Neuronal stem cell (in vitro differentiated cells): ENCODE results near the gene VDAC2.
A peak's percentile ranks its signal among the peaks of the same experiment; 100 is the strongest.

Experiments
- DNase-seq: peaks from one replicate; pipeline ENCODE4 v3.0.0-alpha.2; 2013; ENCODE audit warnings: low spot score
- H2AFZ ChIP-seq: one replicate; pipeline ENCODE4 v1.6.1; 2013; ENCODE audit warnings: mild to moderate bottlenecking, low read length, inconsistent platforms
- H2AK5ac ChIP-seq: 2 replicates; pipeline ENCODE4 v1.6.1; 2013; ENCODE audit warnings: low read depth, mild to moderate bottlenecking, inconsistent platforms, low read length, moderate library complexity, mixed read lengths
- H2BK120ac ChIP-seq: 2 replicates; pipeline ENCODE4 v1.6.1; 2013; ENCODE audit warnings: low read depth, mild to moderate bottlenecking, inconsistent platforms, low read length, moderate library complexity, mixed read lengths
- H2BK12ac ChIP-seq: one replicate; pipeline ENCODE4 v1.6.1; 2013; ENCODE audit warnings: low read length, inconsistent platforms
- H2BK15ac ChIP-seq: 2 replicates; pipeline ENCODE4 v1.6.1; 2013; ENCODE audit warnings: mild to moderate bottlenecking, low read length, inconsistent platforms, mixed read lengths
- H2BK5ac ChIP-seq: one replicate; pipeline ENCODE4 v1.6.1; 2013; ENCODE audit warnings: inconsistent platforms, mild to moderate bottlenecking, low read length, moderate library complexity
- H3K14ac ChIP-seq: one replicate; pipeline ENCODE4 v1.6.1; 2013; ENCODE audit warnings: low read length, inconsistent platforms
- H3K18ac ChIP-seq: 2 replicates; pipeline ENCODE4 v1.6.1; 2013; ENCODE audit warnings: low read length, inconsistent platforms
- H3K23ac ChIP-seq: 2 replicates; pipeline ENCODE4 v1.6.1; 2013; ENCODE audit warnings: low read depth, mild to moderate bottlenecking, mixed read lengths, low read length, inconsistent platforms; ENCODE audit not compliant: poor library complexity
- H3K27ac ChIP-seq: replicated peaks from 3 replicates; pipeline ENCODE4 v1.5.1; 2013; ENCODE audit warnings: low read length, inconsistent platforms
- H3K27me3 ChIP-seq, 3 experiments: 2 replicates each; pipeline ENCODE4 v1.6.1; 2013; ENCODE audit warnings: low read length in 3 of 3, mild to moderate bottlenecking in 2 of 3, inconsistent platforms in 1 of 3, low read depth in 1 of 3, mixed read lengths in 1 of 3, moderate library complexity in 1 of 3; ENCODE audit not compliant: control insufficient read depth in 3 of 3, insufficient read depth in 3 of 3
- H3K36me3 ChIP-seq, 2 donors: replicated peaks in 1 of 2; 2 replicates each; pipeline ENCODE4 v1.6.1; 2013; ENCODE audit warnings: low read length in 2 of 2; ENCODE audit not compliant: control insufficient read depth in 2 of 2, insufficient read depth in 2 of 2
- H3K4ac ChIP-seq: 2 replicates; pipeline ENCODE4 v1.6.1; 2013; ENCODE audit warnings: inconsistent platforms, mild to moderate bottlenecking, low read length, moderate library complexity
- H3K4me1 ChIP-seq, 2 donors: 1 replicate in 1 of 2; 2 replicates in 1 of 2; pipeline ENCODE4 v1.6.1; 2013; ENCODE audit warnings: low read length in 2 of 2, low read depth in 1 of 2; ENCODE audit not compliant: control insufficient read depth in 2 of 2, insufficient read depth in 1 of 2
- H3K4me2 ChIP-seq: one replicate; pipeline ENCODE4 v1.6.1; 2013; ENCODE audit warnings: mild to moderate bottlenecking, low read length, inconsistent platforms; ENCODE audit not compliant: insufficient read depth, poor library complexity, severe bottlenecking
- H3K4me3 ChIP-seq, 2 donors: 2 replicates each; pipeline ENCODE4 v1.5.1; 2013; ENCODE audit warnings: low read length in 2 of 2, mild to moderate bottlenecking in 2 of 2, inconsistent platforms in 1 of 2, moderate library complexity in 1 of 2
- H3K79me1 ChIP-seq: one replicate; pipeline ENCODE4 v1.6.1; 2013; ENCODE audit warnings: low read depth, mild to moderate bottlenecking, inconsistent platforms, low read length, moderate library complexity
- H3K9ac ChIP-seq: one replicate; pipeline ENCODE4 v1.6.1; 2013; ENCODE audit warnings: mild to moderate bottlenecking, low read depth, low read length, inconsistent platforms; ENCODE audit not compliant: poor library complexity
- H3K9me3 ChIP-seq, 2 donors: replicated peaks in 1 of 2; 2 replicates each; pipeline versions ENCODE3 to v1.6.1; 2013; ENCODE audit warnings: low read length in 2 of 2, mild to moderate bottlenecking in 2 of 2, inconsistent platforms in 1 of 2, low read depth in 1 of 2, mixed read lengths in 1 of 2, moderate library complexity in 1 of 2; ENCODE audit not compliant: control insufficient read depth in 2 of 2, insufficient read depth in 1 of 2
- H4K8ac ChIP-seq: one replicate; pipeline ENCODE4 v1.6.1; 2013; ENCODE audit warnings: low read depth, mild to moderate bottlenecking, inconsistent platforms, low read length, moderate library complexity
- H4K91ac ChIP-seq: one replicate; pipeline ENCODE4 v1.6.1; 2013; ENCODE audit warnings: low read length, low read depth, mild to moderate bottlenecking, inconsistent platforms; ENCODE audit not compliant: poor library complexity
- WGBS, 2 donors: extraction: QIAGEN DNeasy Blood & Tissue Kit; methylation state at CpG; one replicate each; pipeline ENCODE4 v1.1.7; 2013; ENCODE audit warnings: missing lambda C conversion rate in 2 of 2, mixed read lengths in 1 of 2; ENCODE audit not compliant: insufficient read length in 2 of 2, insufficient replicate concordance in 1 of 2; ENCODE audit errors: extremely low coverage in 2 of 2; 5-methylcytosine and 5-hydroxymethylcytosine counted together

VDAC2 gene

DNA sequence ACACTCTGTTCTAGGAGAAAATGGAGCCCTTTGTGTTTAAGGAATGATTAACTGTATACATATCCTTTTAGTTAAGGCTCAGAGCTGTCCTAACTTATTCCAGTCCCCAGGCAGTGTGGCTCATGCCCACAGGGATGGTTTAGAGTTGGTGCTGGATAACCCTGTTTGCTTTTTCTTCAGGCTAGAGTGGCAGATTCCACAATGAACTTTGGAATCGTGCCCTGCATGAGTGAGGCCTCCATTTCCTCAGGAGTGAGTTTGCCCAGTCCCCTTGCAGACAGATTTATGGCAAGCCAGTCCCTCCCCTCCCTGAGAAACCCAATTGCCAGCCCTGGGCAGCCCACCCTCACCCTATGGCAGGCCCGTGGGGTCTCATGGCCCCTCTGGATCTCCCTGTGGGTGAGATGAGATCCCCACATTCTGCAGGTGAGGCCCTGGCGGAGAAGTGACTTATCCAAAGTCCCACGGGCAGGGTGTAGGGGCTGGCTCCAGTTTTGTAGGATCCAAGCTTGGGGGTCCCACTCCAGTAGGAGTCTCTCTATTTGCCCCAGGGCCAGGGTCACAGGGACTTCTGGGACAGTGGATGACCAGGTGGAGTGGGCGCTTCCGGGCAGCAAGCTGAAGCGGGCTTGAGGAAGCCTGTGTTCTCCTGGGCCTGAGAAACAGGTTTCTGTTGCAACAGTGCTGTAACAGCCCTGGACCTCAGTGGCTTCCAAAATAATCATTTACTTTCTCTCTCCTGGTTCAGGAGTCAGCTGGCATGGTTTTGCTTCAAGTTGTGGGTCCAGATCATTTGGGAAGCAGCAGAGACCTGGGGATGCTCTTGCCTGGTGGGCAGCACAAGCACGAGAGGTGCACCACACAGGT is 34.1 kb downstream of the VDAC2 start:
- H2BK12ac ChIP-seq, result no peak overlapping the region
- H2AFZ ChIP-seq, result no peak overlapping the region
- H3K27me3 ChIP-seq, result peaks cover 0 to 9% (median 0%) of the 10 kb centered on the region in 3 experiments
- no peak overlapping the region for H4K8ac ChIP-seq
- H3K4ac ChIP-seq, result no peak overlapping the region
- peak overlapping the region; percentile 61 for H3K18ac ChIP-seq
- no peak overlapping the region for H2BK120ac ChIP-seq
- no peaks in the 10 kb centered on the region for H3K36me3 ChIP-seq
- no peaks in the 10 kb centered on the region for H3K9me3 ChIP-seq
- no peak overlapping the region for H3K9ac ChIP-seq
- no peak overlapping the region for H2BK15ac ChIP-seq
- DNase-seq, result no peak
- no peak overlapping the region for H2AK5ac ChIP-seq
- no peak overlapping the region for H3K14ac ChIP-seq
- peak overlapping the region in 1 of 2 donors; percentile 4 for H3K4me3 ChIP-seq
- H2BK5ac ChIP-seq, result no peak overlapping the region
- H3K4me2 ChIP-seq, result no peak overlapping the region
- H4K91ac ChIP-seq, result no peak overlapping the region
- peaks cover 0 to 2% of the 10 kb centered on the region in 2 donors for H3K4me1 ChIP-seq
- no peaks in the 10 kb centered on the region for H3K79me1 ChIP-seq
- no CpG with 5 or more reads among the region's 8 CpGs for WGBS, 2 donors
- H3K27ac ChIP-seq, result no peak overlapping the region
- no peak overlapping the region for H3K23ac ChIP-seq

DNA sequence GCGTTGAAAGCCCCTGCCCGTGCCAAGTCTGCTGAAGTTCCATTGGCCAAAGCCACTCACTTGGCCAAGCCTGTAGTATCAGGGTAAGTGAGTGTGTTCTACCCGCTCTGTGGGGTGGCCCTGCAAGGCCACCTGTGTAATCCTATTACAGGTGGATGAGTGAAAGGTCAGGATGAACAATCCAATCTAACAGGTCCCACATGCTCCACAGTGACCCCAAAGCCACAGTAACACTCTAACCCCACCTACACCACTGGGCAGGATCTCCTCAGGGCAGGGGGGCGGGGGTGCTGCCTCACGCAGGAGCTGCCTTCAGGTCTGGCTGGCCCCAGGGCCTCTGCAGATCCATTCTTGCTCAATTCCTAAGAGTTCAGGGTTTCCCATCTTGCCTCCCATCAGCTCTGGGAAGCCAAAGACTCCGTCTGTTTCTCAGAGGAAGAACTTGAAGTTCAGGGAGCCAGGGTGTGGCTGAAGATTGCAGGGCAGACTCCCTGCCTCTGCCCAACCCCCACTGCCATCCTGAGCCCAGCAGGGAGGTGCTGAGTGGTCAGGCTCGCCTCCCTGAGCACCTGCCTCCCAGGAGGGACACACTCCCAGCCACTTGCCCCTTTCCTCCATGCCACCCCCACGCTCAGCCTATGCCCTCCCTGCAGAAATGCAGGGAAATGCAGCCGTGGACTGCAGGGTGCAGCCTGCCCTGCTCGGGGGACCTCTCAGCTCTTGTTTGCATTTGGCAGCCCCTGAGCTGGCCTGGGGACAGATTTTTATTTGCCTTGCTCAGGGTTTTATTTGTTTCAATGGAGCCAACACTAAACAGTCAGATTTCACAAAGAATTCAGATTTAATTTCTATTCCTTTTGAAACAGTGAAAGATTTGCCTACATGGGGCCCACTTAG is 35.0 kb downstream of the VDAC2 start:
- Histone ChIP-seq H3K4ac (no peak overlapping the region), H3K23ac (no peak overlapping the region), H3K27ac (no peak overlapping the region), H3K4me2 (no peak overlapping the region), H3K4me1 (peaks cover 0 to 2% of the 10 kb centered on the region in 2 donors), H2BK120ac (no peak overlapping the region), H3K79me1 (no peaks in the 10 kb centered on the region), H3K9ac (peak overlapping the region; percentile 9), H3K14ac (no peak overlapping the region), H2AFZ (no peak overlapping the region), H3K4me3 (no peak overlapping the region), H3K27me3 (peaks cover 0 to 4% (median 0%) of the 10 kb centered on the region in 3 experiments), H2BK12ac (no peak overlapping the region), H3K18ac (no peak overlapping the region), H4K91ac (no peak overlapping the region), H3K9me3 (no peaks in the 10 kb centered on the region), H4K8ac (no peak overlapping the region), H3K36me3 (no peaks in the 10 kb centered on the region), H2BK5ac (peak overlapping the region; percentile 42), H2BK15ac (no peak overlapping the region), H2AK5ac (peak overlapping the region; percentile 46)
- DNase-seq, result no peak
- no CpG with 5 or more reads among the region's 10 CpGs for WGBS, 2 donors

DNA sequence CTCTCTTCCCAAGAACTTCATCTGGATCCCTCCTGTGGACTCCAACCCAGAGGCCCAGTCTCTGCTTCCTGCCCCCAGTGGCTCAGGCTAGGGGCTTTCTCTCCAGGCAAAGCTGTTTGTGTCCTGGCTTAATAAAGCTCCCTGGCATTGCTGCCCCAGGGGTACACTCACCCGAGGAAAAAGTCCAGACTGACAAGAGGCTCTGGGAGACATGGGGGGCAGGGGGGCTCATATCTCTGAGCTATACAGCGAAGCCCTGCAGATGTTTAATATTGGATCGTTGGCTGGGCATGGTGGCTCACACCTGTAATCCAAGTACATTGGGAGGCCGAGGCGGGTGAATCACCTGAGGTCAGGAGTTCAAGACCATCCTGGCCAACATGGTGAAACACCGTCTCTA is 35.9 kb downstream of the VDAC2 start:
- no peak overlapping the region for H3K4me3 ChIP-seq
- H4K91ac ChIP-seq, result no peak overlapping the region
- H2BK12ac ChIP-seq, result no peak overlapping the region
- H3K27ac ChIP-seq, result no peak overlapping the region
- no peak overlapping the region for H3K23ac ChIP-seq
- H3K9me3 ChIP-seq, result no peaks in the 10 kb centered on the region
- peaks cover 0 to 2% of the 10 kb centered on the region in 2 donors for H3K4me1 ChIP-seq
- H2BK15ac ChIP-seq, result no peak overlapping the region
- H2AK5ac ChIP-seq, result no peak overlapping the region
- H2BK5ac ChIP-seq, result no peak overlapping the region
- no peak overlapping the region for H2BK120ac ChIP-seq
- no peak overlapping the region for H4K8ac ChIP-seq
- H3K27me3 ChIP-seq, result peaks cover 0 to 4% (median 0%) of the 10 kb centered on the region in 3 experiments
- no peak for DNase-seq
- WGBS, 2 donors, result no CpG with 5 or more reads among the region's 6 CpGs
- no peak overlapping the region for H3K9ac ChIP-seq
- no peaks in the 10 kb centered on the region for H3K79me1 ChIP-seq
- no peak overlapping the region for H2AFZ ChIP-seq
- no peaks in the 10 kb centered on the region for H3K36me3 ChIP-seq
- no peak overlapping the region for H3K4me2 ChIP-seq
- no peak overlapping the region for H3K14ac ChIP-seq
- no peak overlapping the region for H3K4ac ChIP-seq
- H3K18ac ChIP-seq, result no peak overlapping the region

GRCh38 chr10:75247797-75248196 is 37.2 kb downstream of the VDAC2 start:
- H3K9me3 ChIP-seq, result peaks cover 0 to 1% of the 10 kb centered on the region in 2 donors
- no peak overlapping the region for H2BK5ac ChIP-seq
- H3K27me3 ChIP-seq, result no peaks in the 10 kb centered on the region
- no peak overlapping the region for H3K27ac ChIP-seq
- H2AK5ac ChIP-seq, result no peak overlapping the region
- H2AFZ ChIP-seq, result no peak overlapping the region
- H3K4me3 ChIP-seq, result no peak overlapping the region
- no peak overlapping the region for H4K8ac ChIP-seq
- no peak for DNase-seq
- no peaks in the 10 kb centered on the region for H3K36me3 ChIP-seq
- H2BK12ac ChIP-seq, result no peak overlapping the region
- H3K14ac ChIP-seq, result no peak overlapping the region
- H2BK120ac ChIP-seq, result no peak overlapping the region
- peaks cover 0 to 2% of the 10 kb centered on the region in 2 donors for H3K4me1 ChIP-seq
- WGBS, 2 donors, result no CpG with 5 or more reads among the region's 5 CpGs
- no peak overlapping the region for H3K18ac ChIP-seq
- H3K4ac ChIP-seq, result no peak overlapping the region
- no peak overlapping the region for H3K9ac ChIP-seq
- no peaks in the 10 kb centered on the region for H3K79me1 ChIP-seq
- no peak overlapping the region for H4K91ac ChIP-seq
- H3K23ac ChIP-seq, result no peak overlapping the region
- no peak overlapping the region for H2BK15ac ChIP-seq
- H3K4me2 ChIP-seq, result no peak overlapping the region
